ENCODE data around the gene RARS1. TPM values are rescaled to one million over a fixed set of nuclear protein-coding genes. Genes with fewer than 3 reads are reported as not detected.

The RARS1 gene
- total and polyA plus RNA-seq, 7 experiments from 2014 or later: 21.3 to 110 (median 64.5) TPM

DNA sequence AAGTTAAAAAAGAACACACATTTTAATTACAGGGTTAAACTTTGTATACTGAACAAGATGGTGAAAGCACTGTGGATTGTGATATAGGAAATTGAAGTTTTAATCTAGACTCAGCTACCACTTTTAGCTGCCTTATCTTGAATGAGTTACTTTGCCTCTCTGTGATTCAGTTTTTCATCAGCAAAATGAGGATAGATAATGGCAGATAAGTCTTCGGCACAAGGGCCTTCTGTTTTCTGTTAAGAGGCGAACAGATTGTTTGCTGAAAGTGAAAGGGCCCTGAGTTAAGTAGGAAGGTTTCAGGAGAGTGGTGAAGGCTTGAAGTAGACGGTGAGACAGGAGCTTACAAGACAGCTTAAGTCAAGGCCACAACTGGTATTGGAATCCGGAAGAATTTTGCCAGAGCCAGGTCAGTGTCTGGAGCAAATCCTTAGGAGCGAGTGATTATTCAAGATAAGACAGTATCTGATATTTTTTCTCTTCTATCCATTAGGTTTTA, 7.8 kb downstream of the RARS1 start:
- intact Hi-C loops (cut with micrococcal nuclease): no loop called here

GRCh38 chr5:168502563-168503237, 16.4 kb downstream of the RARS1 start:
- no peaks in the 10 kb centered on the region for H3K9me3 ChIP-seq (ENCODE audit: control insufficient read depth in 2 of 3, low read length in 3 of 3)
- peaks cover 5 to 43% (median 31%) of the 10 kb centered on the region in 5 donors for H3K36me3 Mint-ChIP-seq
- peaks cover 10 to 53% (median 16%) of the 10 kb centered on the region in 3 experiments for H3K36me3 ChIP-seq (ENCODE audit: control insufficient read depth in 2 of 3, insufficient read depth in 3 of 3, low read length in 3 of 3)

More for the DNA sequence above, 7.8 kb downstream of the RARS1 start:
- H3K27ac Mint-ChIP-seq: no peak overlapping the region
- H3K4me1 Mint-ChIP-seq: peaks cover 7 to 22% (median 16%) of the 10 kb centered on the region in 7 donors
- Histone ChIP-seq H3K9me3 (ENCODE audit: control insufficient read depth in 2 of 3, low read length in 3 of 3) (no peaks in the 10 kb centered on the region), H3K4me3 (ENCODE audit: low read length) (no peak overlapping the region), H3K27me3 (ENCODE audit: control insufficient read depth in 2 of 2, insufficient read depth in 2 of 2, low read length in 2 of 2) (no peaks in the 10 kb centered on the region), H3K27ac (ENCODE audit: low read depth, low read length) (no peak overlapping the region), H3K36me3 (ENCODE audit: control insufficient read depth in 2 of 3, insufficient read depth in 3 of 3, low read length in 3 of 3) (peaks cover 14 to 83% (median 37%) of the 10 kb centered on the region in 3 experiments), H3K4me1 (ENCODE audit: control insufficient read depth in 2 of 2, insufficient read depth in 2 of 2, low read length in 2 of 2) (no peaks in the 10 kb centered on the region)
- no peaks in the 10 kb centered on the region for H3K9me3 Mint-ChIP-seq
- peaks cover 19 to 67% (median 45%) of the 10 kb centered on the region in 5 donors for H3K36me3 Mint-ChIP-seq
- CTCF ChIA-PET: no interaction called here
- POLR2A ChIA-PET: no interaction called here
- DNase-seq (no peak), ATAC-seq (no peak)
- H3K4me3 Mint-ChIP-seq: no peak overlapping the region
- H3K27me3 Mint-ChIP-seq: no peaks in the 10 kb centered on the region

GRCh38 chr5:168513861-168514428, 27.7 kb downstream of the RARS1 start:
- Mint-ChIP-seq H3K27me3 (no peaks in the 10 kb centered on the region), H3K9me3 (peaks cover 0 to 25% (median 8%) of the 10 kb centered on the region in 11 donors), H3K27ac (no peak overlapping the region), H3K4me3 (no peak overlapping the region), H3K4me1 (peaks cover 0 to 6% (median 0%) of the 10 kb centered on the region in 7 donors), H3K36me3 (peaks cover 29 to 94% (median 71%) of the 10 kb centered on the region in 5 donors)
- no peak for ATAC-seq
- H3K4me3 ChIP-seq (ENCODE audit: low read length): no peak overlapping the region
- DNase-seq: no peak
- H3K4me1 ChIP-seq (ENCODE audit: control insufficient read depth in 2 of 2, insufficient read depth in 2 of 2, low read length in 2 of 2): no peaks in the 10 kb centered on the region
- no peaks in the 10 kb centered on the region for H3K9me3 ChIP-seq (ENCODE audit: control insufficient read depth in 2 of 3, low read length in 3 of 3)
- intact Hi-C loops (cut with micrococcal nuclease): loop anchor here in 1 of 2 donors (5.0 kb wide), 1 partner anchor 63 kb away; the partner anchor contains the start of gene PANK3
- H3K27me3 ChIP-seq (ENCODE audit: control insufficient read depth in 2 of 2, insufficient read depth in 2 of 2, low read length in 2 of 2): no peaks in the 10 kb centered on the region
- H3K27ac ChIP-seq (ENCODE audit: low read depth, low read length): no peak overlapping the region
- CTCF ChIA-PET: no interaction called here
- peaks cover 5 to 88% (median 22%) of the 10 kb centered on the region in 3 experiments for H3K36me3 ChIP-seq (ENCODE audit: control insufficient read depth in 2 of 3, insufficient read depth in 3 of 3, low read length in 3 of 3)
- POLR2A ChIA-PET: no interaction called here

More at GRCh38 chr5:168502563-168503237, 16.4 kb downstream of the RARS1 start:
- no peaks in the 10 kb centered on the region for H3K4me1 ChIP-seq (ENCODE audit: control insufficient read depth in 2 of 2, insufficient read depth in 2 of 2, low read length in 2 of 2)
- ChIA-PET CTCF (no interaction called here), POLR2A (no interaction called here)
- intact Hi-C loops (cut with micrococcal nuclease): no loop called here
- ATAC-seq (no peak), DNase-seq (no peak)
- no peak overlapping the region for H3K4me3 Mint-ChIP-seq
- H3K9me3 Mint-ChIP-seq: no peaks in the 10 kb centered on the region
- no peaks in the 10 kb centered on the region for H3K27me3 ChIP-seq (ENCODE audit: control insufficient read depth in 2 of 2, insufficient read depth in 2 of 2, low read length in 2 of 2)
- no peak overlapping the region for H3K27ac ChIP-seq (ENCODE audit: low read depth, low read length)
- no peaks in the 10 kb centered on the region for H3K27me3 Mint-ChIP-seq
- no peaks in the 10 kb centered on the region for H3K4me1 Mint-ChIP-seq
- H3K4me3 ChIP-seq (ENCODE audit: low read length): no peak overlapping the region
- peak overlapping the region in 2 of 9 donors; percentile 13 to 21 for H3K27ac Mint-ChIP-seq

DNA sequence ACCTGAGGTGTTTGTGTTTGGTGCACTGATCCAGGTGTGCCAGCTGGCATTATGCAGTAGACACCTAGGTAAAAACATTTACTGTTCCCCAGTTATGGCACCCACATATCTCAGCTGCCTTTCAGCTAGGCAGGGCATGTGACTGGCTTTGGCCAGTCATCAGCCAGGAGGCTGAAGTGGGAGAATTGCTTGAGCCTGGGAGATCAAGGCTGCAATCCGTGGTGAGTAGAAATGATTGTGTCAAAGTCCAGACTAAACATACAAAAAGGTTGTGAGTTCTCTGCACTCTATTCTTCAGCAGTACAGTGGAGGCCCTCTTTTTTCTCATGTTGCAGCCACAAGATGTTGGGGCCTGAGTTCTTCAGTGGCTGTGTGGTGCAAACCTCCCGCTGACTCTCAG, 39.6 kb downstream of the RARS1 start:
- H3K4me1 Mint-ChIP-seq: peaks cover 4 to 18% (median 14%) of the 10 kb centered on the region in 7 donors
- peaks cover 19 to 29% (median 27%) of the 10 kb centered on the region in 5 donors for H3K27me3 Mint-ChIP-seq
- no peak overlapping the region for H3K27ac Mint-ChIP-seq
- intact Hi-C loops (cut with micrococcal nuclease): no loop called here
- peaks cover 0 to 6% of the 10 kb centered on the region in 2 donors for H3K27me3 ChIP-seq (ENCODE audit: control insufficient read depth in 2 of 2, insufficient read depth in 2 of 2, low read length in 2 of 2)
- no peak overlapping the region for H3K4me3 Mint-ChIP-seq
- H3K4me3 ChIP-seq (ENCODE audit: low read length): no peak overlapping the region
- H3K4me1 ChIP-seq (ENCODE audit: control insufficient read depth in 2 of 2, insufficient read depth in 2 of 2, low read length in 2 of 2): no peaks in the 10 kb centered on the region
- H3K9me3 Mint-ChIP-seq: peaks cover 0 to 13% (median 4%) of the 10 kb centered on the region in 11 donors
- H3K27ac ChIP-seq (ENCODE audit: low read depth, low read length): no peak overlapping the region
- no peaks in the 10 kb centered on the region for H3K36me3 ChIP-seq (ENCODE audit: control insufficient read depth in 2 of 3, insufficient read depth in 3 of 3, low read length in 3 of 3)
- H3K36me3 Mint-ChIP-seq: peaks cover 0 to 10% (median 3%) of the 10 kb centered on the region in 5 donors
- ATAC-seq: no peak
- no peak for DNase-seq
- H3K9me3 ChIP-seq (ENCODE audit: control insufficient read depth in 2 of 3, low read length in 3 of 3): no peaks in the 10 kb centered on the region
- ChIA-PET CTCF (no interaction called here), POLR2A (no interaction called here)

GRCh38 chr5:168527756-168528295, 41.6 kb downstream of the RARS1 start:
- Mint-ChIP-seq H3K9me3 (peaks cover 0 to 13% (median 4%) of the 10 kb centered on the region in 11 donors), H3K4me3 (peak overlapping the region in 6 of 10 donors; percentile 27 to 88 (median 73)), H3K36me3 (peaks cover 0 to 5% (median 3%) of the 10 kb centered on the region in 5 donors), H3K4me1 (peaks cover 4 to 18% (median 14%) of the 10 kb centered on the region in 7 donors), H3K27me3 (peaks cover 24 to 44% (median 38%) of the 10 kb centered on the region in 5 donors), H3K27ac (no peak overlapping the region)
- Histone ChIP-seq H3K27me3 (ENCODE audit: control insufficient read depth in 2 of 2, insufficient read depth in 2 of 2, low read length in 2 of 2) (peaks cover 0 to 18% of the 10 kb centered on the region in 2 donors), H3K4me3 (ENCODE audit: low read length) (no peak overlapping the region), H3K9me3 (ENCODE audit: control insufficient read depth in 2 of 3, low read length in 3 of 3) (no peaks in the 10 kb centered on the region), H3K4me1 (ENCODE audit: control insufficient read depth in 2 of 2, insufficient read depth in 2 of 2, low read length in 2 of 2) (no peaks in the 10 kb centered on the region), H3K36me3 (ENCODE audit: control insufficient read depth in 2 of 3, insufficient read depth in 3 of 3, low read length in 3 of 3) (no peaks in the 10 kb centered on the region), H3K27ac (ENCODE audit: low read depth, low read length) (no peak overlapping the region)
- ChIA-PET CTCF (no interaction called here), POLR2A (no interaction called here)
- DNase-seq: no peak
- intact Hi-C loops (cut with micrococcal nuclease): loop anchor here in 1 of 2 donors (2.0 kb wide), 1 partner anchor 51 kb away; the partner anchor contains the start of gene PANK3
- ATAC-seq: no peak

- Histone ChIP-seq H3K4me3 (ENCODE audit: low read length) (peak within 1 kb of the TSS; percentile 47), H3K4me1 (ENCODE audit: control insufficient read depth in 2 of 2, insufficient read depth in 2 of 2, low read length in 2 of 2) (no peaks in the 10 kb centered on the region), H3K27me3 (ENCODE audit: control insufficient read depth in 2 of 2, insufficient read depth in 2 of 2, low read length in 2 of 2) (peaks cover 0 to 18% of the 10 kb centered on the region in 2 donors), H3K27ac (ENCODE audit: low read depth, low read length) (no peak within 1 kb of the TSS), H3K36me3 (ENCODE audit: control insufficient read depth in 2 of 3, insufficient read depth in 3 of 3, low read length in 3 of 3) (no peaks in the 10 kb centered on the region), H3K9me3 (ENCODE audit: control insufficient read depth in 2 of 3, low read length in 3 of 3) (no peaks in the 10 kb centered on the region)
- ChIA-PET CTCF (no interaction called here), POLR2A (no interaction called here)
- no peak for ATAC-seq
- peak in 4 of 9 donors; percentile 1 to 35 (median 14) for DNase-seq
- H3K36me3 Mint-ChIP-seq: peaks cover 0 to 5% (median 3%) of the 10 kb centered on the region in 5 donors
- peaks cover 26 to 50% (median 42%) of the 10 kb centered on the region in 5 donors for H3K27me3 Mint-ChIP-seq
- peaks cover 0 to 13% (median 4%) of the 10 kb centered on the region in 11 donors for H3K9me3 Mint-ChIP-seq
- H3K4me1 Mint-ChIP-seq: peaks cover 4 to 18% (median 14%) of the 10 kb centered on the region in 7 donors
- H3K4me3 Mint-ChIP-seq: peak within 1 kb of the TSS; percentile 59 to 88 (median 72)
- intact Hi-C loops (cut with micrococcal nuclease): loop anchor here in 1 of 2 donors (2.0 kb wide), 1 partner anchor 50 kb away; the partner anchor contains the start of gene PANK3
- peak within 1 kb of the TSS in 2 of 9 donors; percentile 22 to 38 for H3K27ac Mint-ChIP-seq
These were observed 42.5 kb downstream of the RARS1 start, which contains the start of gene FBLL1 for GRCh38 chr5:168528521-168529373. FBLL1 (plus strand) TSS chr5:168529305; CDS start chr5:168529505, 200 bp downstream.

Data from naive thymus-derived CD4-positive, alpha-beta T cell (primary cell).